Subcutaneous adipose tissue (tissue), 4 donors: ENCODE results near the gene ALDH1A1. TPM values are rescaled to one million over a fixed set of nuclear protein-coding genes. Genes with fewer than 3 reads are reported as not detected.

Experiments used
- CTCF ChIP-seq: fragments of 450-650 bp; IDR thresholded peaks from one replicate; pipeline ENCODE4 v1.5.1; 2016; ENCODE audit warnings: low read depth, mild to moderate bottlenecking, control low read depth, antibody characterized with exemption, moderate library complexity
- total RNA-seq, 4 donors: library from RNA; depleted of rRNA; stranded (reverse); fragments of >200 nt; gene quantifications; one replicate each; pipeline ENCODE4 v1.1.0, GENCODE V29; 2016

ALDH1A1 gene
- total RNA-seq, 4 donors from 2014 or later, result 57.2 to 121 (median 85.8) TPM

GRCh38 chr9:72888067-72888466, 64.8 kb downstream of the ALDH1A1 start:
- TF ChIP-seq CTCF, result no peak

GRCh38 chr9:72886386-72886785, 66.5 kb downstream of the ALDH1A1 start:
- TF ChIP-seq CTCF, result no peak

- no peak for TF ChIP-seq CTCF
These were observed 68.3 kb downstream of the ALDH1A1 start for GRCh38 chr9:72884508-72884907.

GRCh38 chr9:72883875-72884274, 69.0 kb downstream of the ALDH1A1 start:
- TF ChIP-seq CTCF, result no peak

- TF ChIP-seq CTCF, result no peak
These were observed 70.6 kb downstream of the ALDH1A1 start for GRCh38 chr9:72882117-72882775.

- no peak for TF ChIP-seq CTCF
These were observed 72.0 kb downstream of the ALDH1A1 start for GRCh38 chr9:72880821-72881220.

GRCh38 chr9:72875221-72875620, 77.6 kb downstream of the ALDH1A1 start:
- no peak for TF ChIP-seq CTCF
